GM18519 (cell line): ENCODE results near the gene TBX10.
"Not testable (repeated sequence)": the region's sequence is repeated elsewhere in the genome, so short reads cannot be mapped to it uniquely, and the experiment has no call there.

ENCODE experiments used
- ATAC-seq: cut with Tn5 transposase; IDR thresholded peaks from one replicate; pipeline ENCODE4 v1.9.1; 2021; ENCODE audit warnings: mild to moderate bottlenecking, moderate library complexity; ENCODE audit not compliant: unreplicated experiment, low FRiP score

Gene TBX10

DNA sequence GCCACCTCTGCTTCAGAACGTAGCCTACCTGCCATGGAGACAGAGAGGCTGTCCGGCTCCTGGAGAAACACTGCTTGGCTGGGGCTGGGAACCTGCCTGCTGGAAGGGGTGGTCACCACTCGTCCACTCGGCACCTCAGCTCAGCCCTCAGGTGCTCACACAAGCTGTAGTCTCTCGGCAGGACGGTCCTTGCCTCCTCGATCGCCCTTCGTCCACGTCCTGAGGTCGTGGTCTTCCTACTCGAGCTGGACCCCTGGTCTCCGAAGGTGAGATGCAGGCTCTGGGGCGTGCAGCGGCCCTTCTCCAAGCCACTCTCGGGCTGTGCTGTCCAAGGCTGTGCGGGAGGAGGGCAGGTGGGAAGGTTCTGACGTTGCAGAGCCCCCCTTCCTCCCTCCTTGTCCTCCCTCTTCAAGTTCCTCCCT is at the start of gene TBX10:
TSS of gene TBX10 (minus strand) at position 326 of the 422 bp plus-strand sequence. CDS start at position 35, 291 bp downstream.
- ATAC-seq = no peak

DNA sequence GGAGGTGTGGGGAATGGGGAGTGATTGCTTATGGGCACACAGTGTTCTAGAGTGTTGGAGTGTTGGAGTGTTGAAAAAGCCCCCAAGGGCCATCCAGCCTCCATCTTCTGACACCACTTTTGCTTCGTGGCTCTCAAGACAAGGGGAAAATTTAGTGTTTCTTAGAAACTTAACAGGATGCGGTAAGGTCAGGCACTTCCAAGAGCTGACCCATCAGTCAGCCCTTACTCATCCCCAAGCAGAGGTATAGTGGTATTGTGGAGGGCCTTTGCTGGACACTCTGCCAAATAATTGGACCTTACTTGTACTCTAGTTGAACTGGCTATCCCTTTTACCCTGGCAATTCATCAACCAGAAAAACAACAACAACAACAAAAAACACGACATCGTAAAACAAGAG is 49.6 kb upstream of the TBX10 start:
- no peak for ATAC-seq

DNA sequence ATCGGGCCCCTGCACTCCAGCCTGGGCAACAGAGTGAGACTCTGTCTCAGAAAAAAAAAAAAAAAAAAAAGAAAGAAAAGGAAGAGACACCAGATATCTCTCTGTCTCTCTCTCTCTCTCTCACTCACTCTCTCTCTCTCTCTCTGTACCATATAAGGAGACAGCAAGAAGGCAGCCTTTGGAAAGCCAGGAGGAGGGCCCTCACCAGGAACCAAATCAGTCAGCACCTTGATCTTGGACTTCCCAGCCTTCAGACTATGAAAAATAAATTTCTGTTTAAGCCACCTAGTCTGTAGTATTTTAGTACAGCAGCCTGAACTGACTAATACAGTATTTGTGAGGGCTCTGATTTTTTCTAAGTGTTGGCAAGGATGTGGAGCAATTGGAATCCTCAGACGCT is 48.4 kb upstream of the TBX10 start:
- ATAC-seq = no peak

DNA sequence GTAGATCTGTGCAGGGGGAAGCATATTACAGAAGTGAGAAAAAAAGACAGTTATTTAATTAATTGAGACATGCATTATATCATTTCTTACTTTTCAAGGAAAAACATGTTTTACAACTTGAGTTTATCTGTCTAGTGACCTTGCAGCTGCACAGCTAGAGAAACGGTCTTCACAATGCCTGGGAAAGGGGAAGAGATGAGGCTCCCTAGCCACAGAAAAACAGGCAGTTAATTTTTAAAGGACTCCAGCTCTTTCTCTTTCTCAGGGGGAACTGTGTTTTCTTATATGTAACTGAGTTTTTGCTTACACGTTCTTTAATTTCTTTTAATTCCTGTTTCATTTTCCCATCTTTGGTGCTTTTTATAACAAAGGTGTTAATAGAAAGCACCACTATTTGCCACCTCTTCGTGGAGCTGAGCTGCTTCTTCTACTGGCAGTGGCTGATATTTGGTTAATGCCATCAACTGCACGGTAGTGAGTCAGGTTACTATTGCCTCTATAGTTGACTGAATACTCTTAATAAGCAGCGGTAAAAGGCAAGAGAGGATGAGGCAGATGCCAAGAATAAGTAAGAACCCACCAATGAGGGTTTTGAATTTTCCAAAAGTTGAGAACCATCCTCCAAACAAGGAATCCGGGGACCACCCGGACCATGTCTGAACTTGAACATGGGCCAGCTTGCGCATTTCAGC is 46.2 kb upstream of the TBX10 start:
- not testable (repeated sequence) for ATAC-seq

DNA sequence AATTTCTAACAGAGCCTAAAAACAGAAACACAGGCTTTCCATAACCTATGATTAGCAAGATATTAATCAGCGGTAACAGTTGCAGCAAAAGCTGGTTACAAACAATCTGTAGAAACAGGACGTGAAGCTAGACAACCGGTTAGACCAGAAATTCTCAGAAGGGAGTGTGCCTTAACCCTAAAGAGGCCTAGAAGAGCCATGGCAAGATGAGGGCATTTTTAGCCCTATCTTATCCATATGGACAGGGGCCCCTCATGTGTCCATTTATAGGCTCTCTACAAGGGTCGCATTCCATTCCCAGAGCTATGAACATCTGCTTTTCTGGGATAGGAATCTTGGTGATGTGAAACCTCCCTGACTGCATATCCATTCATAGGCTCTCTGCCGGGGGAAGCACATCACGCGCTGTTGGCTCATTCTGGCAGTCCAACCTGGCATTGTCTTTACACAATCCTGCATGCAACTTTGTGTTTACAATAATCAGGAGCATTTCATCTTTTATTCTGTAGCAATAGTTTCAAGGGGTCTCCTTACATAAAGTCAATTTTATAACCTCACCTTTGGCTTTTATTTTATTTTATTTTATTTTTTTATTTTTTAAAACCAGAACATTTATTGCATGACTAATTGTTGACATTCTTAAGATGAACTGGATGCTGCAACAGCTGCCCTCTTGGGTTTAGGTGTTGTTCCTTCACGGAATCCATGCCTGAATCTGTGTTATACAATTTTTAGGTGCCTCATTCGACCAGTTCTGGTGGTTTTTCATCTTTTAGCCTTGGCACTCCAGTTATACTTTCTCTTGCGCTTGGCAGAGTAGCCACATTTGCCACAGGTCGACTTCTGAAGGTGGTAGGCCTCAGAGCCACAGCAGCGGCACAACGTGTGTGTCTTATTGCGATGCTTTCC is 42.8 kb upstream of the TBX10 start:
- ATAC-seq = not testable (repeated sequence)

DNA sequence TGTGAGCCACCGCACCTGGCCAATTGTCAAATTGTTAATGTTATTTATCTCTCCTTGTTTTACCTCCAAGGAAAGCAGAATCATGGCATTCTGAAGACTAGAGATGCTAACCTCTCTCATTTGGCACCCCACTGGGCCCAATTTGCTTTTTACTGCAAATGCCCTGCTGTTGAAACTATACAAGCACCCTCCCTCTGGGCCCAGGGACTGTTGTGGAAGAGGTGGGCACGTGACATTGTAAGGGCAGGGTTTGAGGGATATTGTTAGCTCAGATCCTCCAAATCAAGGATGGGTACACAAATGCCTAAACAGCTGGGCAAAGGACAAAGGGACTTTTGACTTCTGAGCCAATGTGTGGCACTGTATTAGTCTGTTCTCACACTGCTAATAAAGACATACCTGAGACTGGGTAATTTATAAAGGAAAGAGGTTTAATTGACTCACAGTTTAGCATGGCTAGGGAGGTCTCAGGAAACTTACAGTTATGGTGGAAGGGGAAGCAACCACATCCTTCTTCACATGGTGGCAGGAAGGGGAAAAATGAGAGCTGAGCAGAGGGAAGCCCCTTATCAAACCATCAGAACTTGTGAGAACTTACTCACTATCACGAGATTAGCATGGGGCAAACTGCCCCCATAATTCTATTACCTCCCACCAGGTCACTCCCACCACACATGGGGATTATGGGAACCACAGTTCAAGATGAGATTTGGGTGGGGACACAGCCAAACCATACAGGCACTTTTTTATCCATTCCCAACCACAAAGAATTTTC is 41.3 kb upstream of the TBX10 start:
- ATAC-seq = no peak

DNA sequence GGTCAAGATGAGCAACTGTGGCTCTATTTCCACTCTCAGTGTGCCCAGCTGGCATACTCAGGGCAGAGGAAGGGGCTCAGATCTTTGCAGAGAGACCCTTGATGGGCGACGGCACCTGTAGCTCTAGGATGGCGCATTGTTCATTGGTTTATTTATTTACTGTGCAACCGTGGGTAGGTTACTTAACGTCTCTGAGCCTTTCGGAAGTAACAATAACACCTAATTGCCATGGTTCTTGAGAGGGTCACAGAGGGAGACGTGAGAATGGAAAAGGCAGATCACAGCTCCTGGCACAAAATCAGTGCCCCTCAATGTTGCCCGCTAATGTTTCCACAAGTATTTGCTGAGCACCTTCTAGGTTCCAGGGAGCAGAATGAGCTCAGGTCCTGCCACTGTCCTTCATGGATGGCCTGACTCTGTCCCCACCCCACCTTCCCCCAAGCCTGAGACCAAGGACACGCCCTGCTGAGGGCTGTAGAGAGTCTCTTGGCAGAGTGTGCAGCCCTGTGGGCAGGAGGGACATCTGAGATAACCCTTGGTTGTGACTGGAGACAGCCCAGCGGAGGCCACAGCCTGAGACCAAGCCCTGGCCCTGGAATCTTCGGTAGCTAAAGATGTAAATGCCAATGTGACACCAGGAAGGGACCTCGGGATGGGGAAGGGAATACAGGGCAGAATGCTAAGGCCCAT is 35.6 kb upstream of the TBX10 start:
- ATAC-seq = no peak

DNA sequence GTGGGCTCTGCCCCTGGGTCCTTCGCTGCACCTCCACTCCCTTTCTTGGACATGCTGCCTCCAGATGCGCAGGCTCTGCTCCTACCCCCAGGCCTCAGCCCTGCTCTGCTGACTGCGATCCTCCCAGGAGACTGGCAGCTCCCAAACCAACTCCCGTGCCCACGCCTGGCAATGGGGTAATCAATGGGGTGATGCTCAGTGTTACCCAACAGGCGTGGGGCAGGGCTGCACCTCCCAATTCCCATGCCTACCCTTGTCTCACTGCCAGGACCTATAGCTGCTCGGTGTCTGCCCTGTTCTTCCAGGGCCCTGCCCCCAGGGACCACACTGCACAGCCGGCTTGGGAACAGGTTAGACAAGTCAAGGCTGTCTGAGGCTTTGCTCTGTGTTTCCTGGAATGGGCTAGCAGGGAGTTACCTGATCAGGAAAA is 34.9 kb upstream of the TBX10 start, which contains the start of gene ALDH3B2:
TSS of gene ALDH3B2 (minus strand) at position 182 of the 430 bp plus-strand sequence. CDS start 7,688 bp downstream, outside the sequence.
- ATAC-seq = no peak

DNA sequence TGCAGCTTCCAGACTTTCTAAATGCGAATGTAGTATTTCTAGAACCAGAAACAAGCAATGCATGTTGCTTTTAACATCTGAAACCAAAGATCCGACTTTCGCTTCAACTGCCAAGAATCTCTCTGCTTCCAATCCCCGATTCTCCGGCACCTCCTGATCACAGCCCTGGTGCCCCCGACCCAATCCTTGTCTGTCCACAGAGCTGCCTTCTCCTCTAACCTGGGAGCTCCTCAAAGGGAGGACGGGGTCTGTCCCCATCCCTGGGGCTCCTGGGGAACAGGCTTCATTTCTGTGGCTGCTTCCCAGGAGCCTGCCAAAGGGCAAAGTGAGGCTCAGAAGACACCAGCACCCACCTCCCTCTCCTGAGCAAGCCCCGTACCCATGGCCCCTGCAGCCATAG is 34.3 kb upstream of the TBX10 start:
- no peak for ATAC-seq

DNA sequence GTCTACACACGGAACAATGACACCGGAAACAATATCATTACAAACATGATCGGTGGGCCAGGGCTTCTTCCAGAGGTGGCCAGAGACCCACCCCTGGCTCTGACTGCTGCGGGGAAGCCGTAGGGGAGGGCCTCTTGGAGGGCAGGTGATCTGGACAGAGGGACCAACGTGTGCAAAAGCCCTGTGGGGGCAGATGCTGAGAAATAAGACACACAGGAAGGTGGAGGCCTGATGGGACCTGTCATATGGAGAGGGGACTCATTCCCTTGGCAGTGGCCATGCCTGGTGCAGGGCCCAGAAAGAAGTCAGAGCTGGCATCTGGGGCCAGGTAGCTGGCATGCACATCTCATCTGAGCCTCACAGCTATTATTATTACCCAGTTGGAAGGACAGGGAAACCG is 33.8 kb upstream of the TBX10 start:
- no peak for ATAC-seq

DNA sequence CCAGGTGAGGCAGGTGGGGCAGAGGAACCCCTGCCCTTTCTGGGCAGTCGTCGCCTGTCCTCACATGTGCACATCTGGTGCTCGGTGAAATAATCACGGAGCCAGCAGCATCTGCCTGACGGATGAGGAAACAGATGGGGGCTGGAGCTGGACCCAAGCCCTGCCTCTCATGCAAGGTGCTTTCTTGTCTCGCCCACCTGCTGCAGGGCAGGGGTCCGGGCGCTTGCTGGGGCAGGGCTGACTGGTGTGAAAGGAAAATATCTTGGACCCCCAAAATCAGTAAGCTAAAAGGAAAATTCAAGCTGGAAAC is 31.6 kb upstream of the TBX10 start:
- no peak for ATAC-seq

DNA sequence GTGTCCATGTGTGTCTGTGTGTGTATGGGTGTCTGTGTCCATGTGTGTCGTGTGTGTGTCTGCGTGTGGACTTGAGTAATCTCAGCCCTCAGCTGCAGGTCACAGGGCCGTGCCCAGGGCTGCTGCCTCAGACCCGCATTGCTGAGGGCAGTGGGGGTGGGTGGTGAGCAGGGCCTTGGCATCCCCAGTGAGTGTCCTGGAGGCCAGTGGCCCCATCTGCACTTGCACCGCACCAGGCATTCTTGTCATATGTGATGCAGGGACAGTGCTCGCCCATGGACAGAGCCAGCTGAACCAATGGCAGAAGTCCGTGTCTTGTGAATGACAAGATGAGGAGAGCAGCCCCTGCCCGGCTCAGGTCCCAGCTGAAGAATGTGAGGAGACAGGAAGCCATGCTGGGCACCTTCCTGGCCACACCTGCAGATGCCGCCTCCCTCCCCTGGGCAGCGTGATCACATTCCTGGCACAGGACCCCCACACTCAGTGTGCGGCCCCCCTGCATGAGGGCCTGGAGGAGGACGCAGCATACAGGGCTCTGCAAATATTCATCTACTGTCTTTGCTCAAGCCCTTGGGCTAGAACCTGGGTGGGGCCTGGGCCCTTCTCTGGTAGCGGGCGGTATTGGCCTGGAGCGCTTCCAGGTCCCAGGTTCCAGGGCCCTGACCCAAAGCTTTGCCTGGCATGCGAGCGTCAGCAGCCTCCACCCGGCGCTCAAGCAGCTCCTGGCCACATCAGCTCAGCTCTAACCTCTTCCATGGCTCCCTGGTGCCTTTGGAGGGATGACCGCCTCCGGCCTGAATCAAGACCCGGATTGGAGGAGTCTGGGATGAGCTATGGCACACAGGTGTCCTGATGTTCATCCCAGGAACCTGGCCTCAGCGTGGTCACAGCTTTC is 31.0 kb upstream of the TBX10 start:
- ATAC-seq = no peak

DNA sequence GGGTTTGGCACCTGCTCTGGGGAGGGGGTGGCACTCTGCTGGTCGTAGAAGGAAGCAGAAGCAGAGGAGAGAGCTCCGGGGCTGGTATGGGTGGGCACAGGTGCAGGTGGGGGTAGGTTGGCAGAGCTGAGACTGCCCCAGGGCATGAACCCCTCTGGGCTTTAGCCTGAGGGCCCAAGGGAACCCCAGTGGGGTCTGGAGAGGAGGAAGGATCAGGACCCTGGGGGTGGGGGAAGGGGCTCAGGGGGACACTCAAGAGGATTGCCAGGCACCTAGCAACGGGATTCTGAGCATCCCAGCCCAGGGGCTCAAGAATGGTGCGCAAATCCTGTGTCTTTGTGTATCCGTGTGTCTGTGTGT is 28.6 kb upstream of the TBX10 start:
- ATAC-seq = no peak

DNA sequence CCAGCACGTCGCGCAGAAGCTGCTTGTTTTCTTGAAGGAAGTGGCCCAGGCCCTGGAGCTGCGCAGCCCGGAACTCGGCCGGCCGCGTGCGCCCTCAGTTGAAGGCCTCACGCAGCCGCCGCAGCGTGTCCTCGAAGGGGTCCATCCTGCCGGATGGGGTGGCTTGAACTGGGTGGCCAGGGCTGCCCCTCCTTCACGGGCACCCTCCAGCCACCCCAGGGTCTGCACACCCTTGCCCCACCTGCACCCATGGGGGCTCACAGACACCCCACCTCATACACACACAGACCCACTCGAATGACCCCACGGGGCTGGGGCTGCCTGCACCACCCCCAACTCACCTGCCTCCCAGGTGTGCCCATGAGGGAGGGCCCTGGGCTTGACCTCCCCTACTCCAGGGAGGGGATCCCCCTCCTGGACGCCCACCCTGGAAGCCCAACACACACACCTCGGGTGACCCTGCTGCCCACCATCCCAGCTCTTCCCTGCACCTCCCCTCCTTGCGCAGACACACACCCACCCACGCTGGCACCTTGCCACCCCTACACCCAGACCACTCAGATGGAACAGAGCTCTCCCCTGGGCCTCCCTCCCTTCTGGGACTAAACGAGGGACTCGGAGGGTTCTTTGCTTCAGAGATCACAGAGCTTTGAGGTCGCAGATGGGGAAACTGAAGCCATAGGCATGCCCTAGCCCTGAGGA is 28.1 kb upstream of the TBX10 start:
- ATAC-seq = no peak

DNA sequence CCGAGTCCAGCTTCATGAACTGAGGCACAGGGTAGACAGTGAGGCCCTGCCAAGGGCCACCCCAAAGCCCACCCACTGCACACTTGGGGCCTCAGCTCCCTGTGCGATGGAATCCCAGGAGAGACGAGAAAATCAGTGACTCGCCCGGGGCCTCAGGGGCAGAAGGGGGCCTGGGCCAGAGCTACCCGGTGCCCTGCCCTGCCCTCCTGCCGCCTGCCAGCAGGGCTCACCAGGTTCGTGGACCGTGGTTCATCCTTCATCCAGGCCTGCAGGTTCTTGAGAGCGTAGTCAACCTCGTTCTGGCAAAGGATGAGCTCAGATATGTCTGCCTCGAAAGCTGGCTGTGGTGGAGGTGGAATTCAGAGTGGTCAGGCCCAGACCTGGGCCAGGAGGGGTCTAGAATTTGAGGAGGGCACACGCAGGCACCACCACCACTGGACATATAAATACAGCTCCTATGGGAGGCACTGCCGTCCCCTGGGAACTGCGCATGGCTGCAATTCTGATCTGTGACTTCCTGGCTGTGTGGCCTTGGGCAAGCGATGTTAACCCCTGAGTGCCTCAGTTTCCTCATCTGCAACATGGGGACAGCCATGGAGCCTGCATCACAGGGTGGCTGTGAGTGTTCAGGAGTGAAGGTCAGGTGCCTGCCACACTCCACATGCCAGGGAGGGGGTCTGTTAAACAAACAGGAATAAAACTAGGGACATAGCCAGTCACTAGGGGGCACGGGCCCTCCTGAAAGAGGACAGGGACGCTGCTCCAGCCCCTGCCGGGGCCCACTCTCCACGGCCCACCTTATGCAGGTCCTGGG is 27.3 kb upstream of the TBX10 start:
- no peak for ATAC-seq

DNA sequence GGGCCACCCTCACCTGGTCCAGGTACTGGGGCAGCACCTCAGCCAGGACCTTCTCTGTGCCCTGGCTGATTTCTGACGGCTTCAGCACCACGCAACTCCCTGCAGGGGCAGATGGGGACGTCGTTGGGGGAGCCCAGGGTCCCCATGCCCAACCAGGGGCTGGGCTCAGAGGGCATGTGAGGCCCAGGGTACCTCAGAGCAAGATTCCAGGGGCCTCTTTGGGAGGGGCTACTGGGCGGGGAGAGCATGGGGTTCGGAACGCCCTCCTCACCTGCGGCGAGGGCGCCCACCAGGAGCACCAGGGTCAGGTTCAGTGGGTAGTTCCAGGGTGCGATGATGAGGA is 26.7 kb upstream of the TBX10 start:
- ATAC-seq = no peak

DNA sequence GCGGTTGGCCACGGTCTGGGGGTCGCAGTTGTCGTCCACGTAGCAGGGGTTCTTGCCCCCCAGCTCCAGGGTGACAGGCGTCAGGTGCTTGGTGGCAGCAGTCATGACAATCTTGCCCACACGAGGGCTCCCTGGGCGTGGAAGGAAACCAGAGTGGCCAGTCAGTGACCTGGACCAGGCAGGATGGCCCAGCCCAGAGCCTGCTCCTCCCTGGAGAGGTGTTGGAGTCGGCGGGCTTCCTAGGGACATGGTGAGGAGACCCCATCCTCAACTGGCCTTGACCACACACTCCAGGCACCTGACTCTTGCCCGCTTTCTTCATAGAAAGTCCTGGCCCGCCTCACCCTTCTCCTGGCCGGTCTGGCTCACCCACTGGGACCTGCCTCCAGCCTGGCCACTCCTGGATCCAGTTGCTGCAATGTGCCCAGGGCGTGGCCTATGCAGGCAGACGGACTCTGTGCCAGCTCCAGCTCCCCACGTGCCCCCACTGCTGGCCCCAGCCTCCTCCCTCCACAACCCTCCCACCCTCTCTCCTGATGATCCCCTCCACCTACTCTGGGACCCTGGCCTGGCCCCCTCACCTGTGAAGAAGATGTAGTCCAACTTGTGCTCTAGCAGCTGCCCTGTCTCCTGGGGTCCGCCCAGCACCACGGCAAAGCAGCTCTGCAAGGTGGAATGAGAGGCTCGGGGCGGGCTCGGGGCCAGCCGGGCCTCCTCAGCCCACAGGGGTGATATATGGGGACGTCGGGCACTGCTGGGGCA is 26.2 kb upstream of the TBX10 start:
- ATAC-seq = no peak
